GM19328 (cell line): Measurements from ENCODE around the gene OR2A1.
"Not testable (repeated sequence)": the region's sequence is repeated elsewhere in the genome, so short reads cannot be mapped to it uniquely, and the experiment has no call there.

Experiments used
- ATAC-seq: cut with Tn5 transposase; IDR thresholded peaks from one replicate; pipeline ENCODE4 v1.9.1; 2021; ENCODE audit warnings: mild to moderate bottlenecking, moderate library complexity; ENCODE audit not compliant: unreplicated experiment

The OR2A1 gene, protein sequence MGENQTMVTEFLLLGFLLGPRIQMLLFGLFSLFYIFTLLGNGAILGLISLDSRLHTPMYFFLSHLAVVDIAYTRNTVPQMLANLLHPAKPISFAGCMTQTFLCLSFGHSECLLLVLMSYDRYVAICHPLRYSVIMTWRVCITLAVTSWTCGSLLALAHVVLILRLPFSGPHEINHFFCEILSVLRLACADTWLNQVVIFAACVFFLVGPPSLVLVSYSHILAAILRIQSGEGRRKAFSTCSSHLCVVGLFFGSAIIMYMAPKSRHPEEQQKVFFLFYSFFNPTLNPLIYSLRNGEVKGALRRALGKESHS

DNA sequence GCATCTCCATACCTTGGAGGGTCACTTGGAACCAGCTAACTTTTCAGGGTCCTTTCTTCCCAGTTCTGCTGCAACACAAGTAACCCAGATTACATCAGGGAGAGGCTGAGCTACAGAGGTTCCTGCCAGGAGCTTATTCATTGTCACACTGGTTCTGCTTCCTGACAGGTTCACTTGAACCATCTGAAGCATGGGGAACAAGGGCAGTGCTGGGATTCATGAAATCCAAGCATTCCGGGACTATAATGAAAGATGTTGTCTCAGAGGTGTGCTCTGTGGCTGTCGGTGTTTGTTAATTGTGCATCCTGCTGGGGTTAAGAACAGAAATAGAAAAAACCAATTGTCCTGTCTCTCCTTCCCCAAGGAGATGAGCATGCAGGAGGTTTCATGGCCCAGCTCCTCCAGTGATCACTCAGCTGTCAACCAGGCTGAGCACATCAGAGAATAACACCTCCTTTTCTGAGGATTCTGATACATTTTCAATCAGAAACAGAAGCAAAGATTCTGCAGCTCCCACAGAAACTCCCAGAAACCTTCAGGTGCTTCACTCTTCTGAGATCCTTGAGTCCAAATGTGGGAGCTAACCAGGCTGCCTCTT, at the start of gene OR2A1:
Gene OR2A1 (plus strand): TSS at position 548 of the 598 bp plus-strand sequence. CDS start 5,706 bp downstream, outside the sequence.
- ATAC-seq = not testable (repeated sequence)

GRCh38 chr7:144264692-144265091, 47.5 kb upstream of the OR2A1 start, which contains the start of gene OR2A7:
OR2A7 (minus strand) TSS chr7:144264792; CDS start chr7:144259628, 5,164 bp downstream.
- ATAC-seq = not testable (repeated sequence)

GRCh38 chr7:144269188-144269587, 43.0 kb upstream of the OR2A1 start, which contains the start of gene CTAGE8:
CTAGE8 (minus strand) TSS chr7:144269288; CDS start chr7:144269250, 38 bp downstream.
- ATAC-seq = not testable (repeated sequence)

DNA sequence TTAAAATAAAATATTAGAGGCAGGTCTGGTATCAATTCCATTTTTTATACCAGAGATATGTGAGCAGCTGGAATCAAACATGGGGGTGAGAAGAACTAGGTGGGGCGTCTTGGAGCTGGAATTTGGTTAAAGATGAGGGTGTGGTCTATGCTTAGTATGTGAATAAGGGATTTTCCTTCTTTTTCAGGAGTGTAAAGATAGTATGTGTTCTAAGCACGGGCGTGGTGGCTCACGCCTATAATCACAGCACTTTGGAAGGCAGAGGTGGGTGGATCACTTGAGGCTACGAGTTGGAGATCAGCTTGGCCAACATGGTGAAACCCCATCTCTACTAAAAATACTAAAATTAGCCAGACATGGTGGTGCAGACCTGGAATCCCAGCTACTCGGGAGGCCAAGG, 36.9 kb upstream of the OR2A1 start:
- not testable (repeated sequence) for ATAC-seq

DNA sequence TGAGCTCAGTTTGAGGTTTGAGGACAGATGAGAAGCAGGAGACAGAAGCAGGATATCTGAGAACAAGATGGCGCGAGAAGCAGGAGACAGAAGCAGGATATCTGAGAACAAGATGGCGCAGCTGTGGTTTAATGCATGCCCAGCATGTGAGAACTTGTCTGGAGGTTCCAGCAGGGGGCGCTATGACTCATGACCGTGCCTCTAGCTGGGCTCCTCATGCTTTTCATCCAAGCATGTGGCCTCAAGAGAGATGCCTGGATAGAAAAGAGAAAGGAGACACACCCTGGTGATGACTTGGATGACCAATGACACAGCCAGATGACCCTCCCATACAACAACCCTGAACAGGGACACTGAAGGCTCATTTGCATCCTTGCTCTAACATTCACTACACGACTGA, 32.2 kb upstream of the OR2A1 start:
- not testable (repeated sequence) for ATAC-seq

DNA sequence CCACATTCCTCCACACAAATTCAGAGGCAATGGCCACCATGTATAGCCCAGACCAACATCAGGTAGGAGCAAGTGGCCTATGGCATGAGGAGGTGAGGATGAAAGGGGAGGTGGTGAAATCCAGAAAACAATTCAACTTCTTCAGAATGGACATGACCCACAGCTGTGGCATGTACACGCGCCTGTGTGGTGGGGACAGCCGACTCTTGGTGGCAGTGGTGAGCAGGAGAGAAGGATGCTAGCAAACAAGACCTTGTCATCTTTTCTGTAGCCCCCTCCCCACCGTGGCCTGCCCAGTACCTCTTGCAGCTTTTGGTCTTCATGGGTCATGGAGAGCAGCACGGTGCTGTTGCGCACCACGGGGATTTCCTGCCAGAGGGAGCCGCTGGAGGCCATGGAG, 30.2 kb upstream of the OR2A1 start:
- not testable (repeated sequence) for ATAC-seq

DNA sequence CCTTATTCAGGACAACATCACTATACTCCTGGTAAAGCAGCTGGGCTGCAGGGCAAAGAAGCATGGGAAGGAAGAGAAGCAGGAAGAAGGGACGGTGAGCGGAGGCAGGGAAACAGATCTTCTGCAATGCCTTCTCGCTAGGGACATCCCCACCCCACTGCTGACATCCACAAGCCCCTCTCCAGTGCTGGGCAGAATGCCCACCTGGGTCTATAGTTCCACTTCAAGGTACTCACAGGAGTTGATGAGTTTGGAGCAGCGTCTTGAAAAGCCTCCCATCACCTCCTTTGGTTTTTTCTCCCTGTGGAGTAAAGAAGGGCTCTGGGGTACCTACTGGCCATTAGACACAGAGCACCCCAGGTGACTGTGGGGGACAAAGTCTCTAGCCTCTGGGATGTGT, 29.7 kb upstream of the OR2A1 start:
- not testable (repeated sequence) for ATAC-seq

DNA sequence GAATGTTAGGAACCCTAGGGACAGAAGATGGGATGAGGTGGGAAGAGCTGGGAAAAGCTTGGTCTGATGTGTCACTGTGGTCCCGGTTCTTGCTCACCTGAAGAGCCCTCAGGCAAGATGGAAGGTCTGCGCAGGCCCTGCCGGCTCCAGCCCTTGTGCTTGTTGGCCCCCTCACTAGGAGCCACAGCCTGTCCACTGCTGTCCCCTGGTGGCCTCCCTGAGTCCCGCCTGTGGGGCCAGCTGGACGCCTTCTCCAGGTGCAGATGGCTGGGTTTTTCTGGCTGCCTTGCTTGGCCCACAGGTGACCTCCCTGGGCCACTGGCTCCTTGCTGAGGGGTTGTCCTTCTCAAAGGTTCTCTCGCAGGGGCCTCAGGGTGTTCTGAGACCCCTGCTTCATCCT, 28.5 kb upstream of the OR2A1 start:
- ATAC-seq = not testable (repeated sequence)

DNA sequence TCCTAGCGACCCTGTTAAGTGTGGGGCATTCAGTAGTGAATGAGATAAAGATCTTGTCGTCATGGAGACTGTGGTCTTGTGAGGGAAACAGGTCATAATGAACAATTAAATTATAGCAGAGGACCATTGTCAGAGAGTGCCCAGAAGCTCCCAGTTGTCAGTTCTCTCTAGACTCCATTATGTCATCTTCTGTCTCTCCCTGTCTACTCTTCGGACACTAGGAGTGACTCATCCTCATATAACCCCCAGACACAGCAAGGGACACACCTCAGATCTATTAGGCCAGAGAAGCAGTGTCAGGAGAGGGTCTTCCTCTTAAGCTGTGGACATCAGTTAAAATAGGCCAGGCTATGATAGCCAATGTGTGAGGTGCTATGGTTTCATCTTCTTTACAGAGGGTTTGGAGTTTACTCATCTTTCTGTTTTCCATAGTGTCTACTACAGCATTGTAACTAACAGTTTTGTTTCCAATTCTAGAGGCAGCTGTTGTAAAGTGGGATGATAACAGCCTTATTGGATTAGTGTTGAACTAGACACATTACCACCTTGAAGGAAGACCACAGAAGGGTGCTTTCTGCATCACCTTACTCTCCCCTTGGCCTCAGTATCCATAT, 24.9 kb upstream of the OR2A1 start:
- not testable (repeated sequence) for ATAC-seq

GRCh38 chr7:144291607-144292006, 20.6 kb upstream of the OR2A1 start:
- ATAC-seq = not testable (repeated sequence)

DNA sequence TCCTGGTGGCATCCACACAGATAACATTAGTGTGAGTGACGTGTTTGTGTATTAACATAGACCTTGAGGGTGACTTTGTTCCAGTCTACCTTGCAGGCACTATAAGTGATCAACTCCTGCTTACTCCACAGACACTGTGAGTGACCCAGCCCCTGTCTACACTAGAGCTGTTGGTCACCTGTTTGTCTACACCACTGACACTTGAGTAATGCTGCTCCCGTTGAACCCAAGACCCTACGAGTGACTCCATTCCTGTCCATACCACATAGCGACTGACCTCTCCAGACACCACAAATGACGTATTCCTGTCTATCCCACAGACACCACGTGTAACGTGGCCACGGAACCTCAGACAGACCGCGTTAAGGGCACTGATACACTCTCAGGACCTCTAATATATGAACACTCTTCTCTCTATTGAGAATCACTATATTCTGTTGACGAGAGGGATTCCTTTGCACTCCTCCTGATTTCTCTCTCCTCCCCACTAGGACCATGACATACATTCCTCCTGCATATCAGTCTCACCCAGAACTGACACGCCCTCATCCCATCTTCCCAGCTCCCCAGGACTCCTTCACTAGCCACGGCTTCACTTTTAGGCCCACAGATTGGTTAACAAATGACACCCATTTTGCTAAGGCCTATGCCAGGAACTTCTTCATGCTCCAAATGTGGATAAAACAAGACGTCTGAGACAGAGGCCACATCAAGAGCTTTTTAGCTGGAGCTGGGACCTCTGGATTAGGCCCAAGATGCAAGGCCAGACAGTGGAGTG, 19.6 kb upstream of the OR2A1 start:
- not testable (repeated sequence) for ATAC-seq

GRCh38 chr7:144293794-144294499, 18.3 kb upstream of the OR2A1 start:
- ATAC-seq = peak; percentile 79

DNA sequence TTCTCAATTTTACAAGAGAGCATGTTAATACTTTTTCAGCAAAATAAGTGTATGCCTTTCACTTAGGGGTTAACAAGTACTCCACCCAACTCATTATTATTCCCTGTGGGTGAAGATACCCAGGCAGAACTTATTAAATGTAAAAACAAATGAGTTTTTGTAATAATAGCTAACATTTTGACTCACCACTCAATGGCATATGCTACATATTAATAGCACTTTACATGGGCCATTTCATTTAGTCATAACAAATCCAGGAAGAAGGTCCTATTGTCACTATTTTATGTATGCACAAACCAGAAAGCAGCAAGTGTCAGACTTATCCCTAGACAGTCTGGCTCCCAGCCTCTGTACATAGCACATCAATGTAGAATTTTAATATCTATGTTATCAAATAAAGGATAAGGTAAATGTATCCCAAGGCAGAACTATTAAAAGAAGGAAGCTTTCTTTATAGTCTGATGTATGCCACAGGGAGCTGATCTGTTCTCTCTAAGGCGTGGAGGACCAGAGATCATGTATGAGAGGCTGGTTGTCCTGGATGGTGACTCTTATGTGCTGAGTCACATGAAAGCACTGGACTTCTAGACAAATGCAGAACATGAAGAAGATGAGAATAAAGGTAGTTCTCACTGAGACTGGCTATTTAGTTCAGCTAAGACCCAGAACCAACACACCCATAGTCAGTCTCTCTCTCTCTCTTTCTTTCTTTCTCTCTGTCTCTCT, 9.5 kb upstream of the OR2A1 start:
- not testable (repeated sequence) for ATAC-seq

- not testable (repeated sequence) for ATAC-seq
Measured at GRCh38 chr7:144303607-144304006, 8.6 kb upstream of the OR2A1 start.

- ATAC-seq = not testable (repeated sequence)
Measured at GRCh38 chr7:144305156-144305555, 7.1 kb upstream of the OR2A1 start.

GRCh38 chr7:144309702-144310101, 2.5 kb upstream of the OR2A1 start:
- ATAC-seq = not testable (repeated sequence)

DNA sequence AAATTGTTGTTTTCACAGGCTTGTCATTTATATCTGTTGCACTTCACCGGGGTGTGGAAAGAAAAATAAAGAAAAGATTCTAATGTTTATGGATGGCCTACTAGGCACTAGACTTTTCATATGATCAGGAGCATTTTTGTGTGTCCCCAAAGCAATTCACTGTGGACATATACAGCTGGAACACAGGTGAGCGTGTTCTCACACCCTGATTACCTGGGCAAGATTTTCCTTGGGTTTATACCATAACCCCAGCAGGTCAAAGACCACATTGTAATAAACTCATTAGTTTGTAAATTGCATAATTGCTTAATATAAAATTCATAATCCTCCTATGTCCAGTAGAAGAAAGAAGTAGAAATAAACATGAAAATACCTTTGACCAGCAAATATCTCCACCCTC, 1.0 kb upstream of the OR2A1 start:
- ATAC-seq = not testable (repeated sequence)

- ATAC-seq = not testable (repeated sequence)
Measured at GRCh38 chr7:144317537-144317936, 5.3 kb downstream of the OR2A1 start.

- not testable (repeated sequence) for ATAC-seq
Measured at GRCh38 chr7:144319547-144319946, 7.3 kb downstream of the OR2A1 start.
